Testis (tissue), 2 donors: ENCODE data around the gene HLA-DRB1.
"Not testable (repeated sequence)": the region's sequence is repeated elsewhere in the genome, so short reads cannot be mapped to it uniquely, and the experiment has no call there.

Source experiments
- CTCF ChIP-seq, 3 experiments: fragments of 450-650 bp in 2 of 3; fragments of 200-600 bp in 1 of 3; sonication (generic) in 1 of 3; IDR thresholded peaks; one replicate each; pipeline ENCODE4 v1.5.1; 2016 to 2019; ENCODE audit warnings: antibody characterized with exemption in 3 of 3, mild to moderate bottlenecking in 2 of 3, moderate library complexity in 1 of 3
- POLR2A ChIP-seq: fragments of 450-650 bp; IDR thresholded peaks from one replicate; pipeline ENCODE4 v1.6.1; 2017; ENCODE audit warnings: antibody characterized with exemption, mild to moderate bottlenecking, moderate library complexity

- TF ChIP-seq CTCF (IDR thresholded peaks at IDR 0.05); POLR2A: not testable (repeated sequence)
Measured at GRCh38 chr6:32530431-32530793, 59.2 kb downstream of the HLA-DRB1 start.
